GM19099 (cell line): Measurements from ENCODE around the gene MYH9.

Source experiments
- POLR2A ChIP-seq: IDR thresholded peaks from 3 replicates; pipeline ENCODE4 v1.6.1; 2011; ENCODE audit warnings: low read depth; ENCODE audit not compliant: insufficient read length; ENCODE audit errors: extremely low read depth

MYH9 gene

GRCh38 chr22:36367066-36367465 is 20.7 kb downstream of the MYH9 start:
- no peak for TF ChIP-seq POLR2A

GRCh38 chr22:36366291-36366708 is 21.5 kb downstream of the MYH9 start:
- no peak for TF ChIP-seq POLR2A

DNA sequence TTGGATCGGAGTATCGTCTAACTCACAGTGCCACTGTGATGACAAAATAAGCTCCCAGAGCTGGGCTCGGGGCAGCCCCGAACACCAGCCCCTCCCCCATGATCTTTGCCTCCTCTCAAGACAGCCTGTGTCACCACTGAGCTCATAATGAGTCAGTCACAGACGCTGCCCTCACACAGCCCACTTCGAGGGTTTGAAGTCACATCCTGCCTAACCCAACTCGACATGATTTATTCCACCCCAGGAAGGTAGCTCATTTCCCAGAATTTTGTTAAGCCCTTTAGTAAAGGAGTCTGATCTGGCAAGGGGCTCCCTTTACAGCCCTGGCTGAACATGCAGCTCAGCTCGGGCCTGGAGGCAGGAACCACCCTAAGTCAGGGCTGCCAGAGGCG is 22.8 kb downstream of the MYH9 start:
- TF ChIP-seq POLR2A, result no peak

GRCh38 chr22:36364255-36365019 is 23.3 kb downstream of the MYH9 start:
- TF ChIP-seq POLR2A, result no peak

DNA sequence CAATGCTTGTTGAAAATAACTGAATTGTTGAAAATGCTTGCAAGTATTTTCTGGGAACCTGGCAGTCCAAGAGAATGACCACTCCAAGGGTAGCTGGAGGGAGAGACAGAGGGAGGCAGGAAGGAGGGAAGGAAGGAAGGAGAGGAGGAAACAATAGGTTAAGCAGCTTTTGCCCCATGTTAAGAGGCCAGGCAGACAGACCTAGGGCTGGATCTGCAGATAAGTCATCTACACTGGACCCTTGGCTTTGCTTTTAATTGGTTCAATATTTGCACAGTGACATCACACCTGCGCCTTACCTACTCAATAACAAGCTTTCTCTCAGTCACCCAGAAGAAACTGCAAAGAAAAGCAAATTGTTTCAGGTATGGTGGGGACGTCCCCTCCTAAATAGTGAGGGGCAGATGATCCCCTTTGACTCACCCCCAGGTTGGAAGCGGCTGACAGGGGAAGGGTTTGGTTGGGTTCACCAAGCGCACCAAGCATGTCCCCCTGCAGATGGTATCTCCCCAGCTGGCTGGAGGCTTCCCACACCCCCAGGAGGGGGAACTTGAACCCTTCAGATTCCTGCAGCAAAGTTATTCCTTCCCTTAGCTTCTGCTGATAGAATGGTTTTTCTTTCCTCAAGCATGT is 24.3 kb downstream of the MYH9 start:
- TF ChIP-seq POLR2A, result no peak

- TF ChIP-seq POLR2A, result no peak
These were observed 24.8 kb downstream of the MYH9 start for GRCh38 chr22:36362932-36363331.

GRCh38 chr22:36362075-36362474 is 25.7 kb downstream of the MYH9 start:
- TF ChIP-seq POLR2A, result no peak

DNA sequence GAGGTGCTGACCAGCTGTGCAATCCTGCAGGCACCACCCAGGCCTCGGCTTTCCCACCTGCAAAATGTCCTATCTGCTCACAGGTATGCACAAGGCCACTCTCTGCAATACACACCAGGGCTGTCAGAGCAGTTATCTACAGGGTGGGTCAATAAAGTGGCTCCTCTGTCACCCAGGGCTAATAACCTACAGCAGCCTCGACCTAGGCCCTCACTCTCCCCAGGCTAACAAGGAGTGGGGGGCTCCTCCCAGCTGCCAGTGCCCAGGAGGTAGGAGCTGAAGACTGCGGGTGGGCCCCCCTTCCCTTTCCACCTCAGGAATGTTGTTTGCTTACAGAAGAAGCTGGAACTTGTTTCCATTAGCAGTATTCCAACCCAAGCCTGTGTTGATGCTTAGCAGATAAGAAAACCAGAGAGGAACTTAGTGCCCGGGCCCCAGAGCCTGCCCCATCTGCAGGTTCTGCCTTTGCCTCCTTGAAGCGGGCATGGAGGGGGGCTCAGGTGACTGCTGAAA is 26.8 kb downstream of the MYH9 start:
- no peak for TF ChIP-seq POLR2A

- no peak for TF ChIP-seq POLR2A
These were observed 27.8 kb downstream of the MYH9 start for GRCh38 chr22:36360011-36360410.

GRCh38 chr22:36359470-36359996 is 28.2 kb downstream of the MYH9 start:
- TF ChIP-seq POLR2A, result no peak

DNA sequence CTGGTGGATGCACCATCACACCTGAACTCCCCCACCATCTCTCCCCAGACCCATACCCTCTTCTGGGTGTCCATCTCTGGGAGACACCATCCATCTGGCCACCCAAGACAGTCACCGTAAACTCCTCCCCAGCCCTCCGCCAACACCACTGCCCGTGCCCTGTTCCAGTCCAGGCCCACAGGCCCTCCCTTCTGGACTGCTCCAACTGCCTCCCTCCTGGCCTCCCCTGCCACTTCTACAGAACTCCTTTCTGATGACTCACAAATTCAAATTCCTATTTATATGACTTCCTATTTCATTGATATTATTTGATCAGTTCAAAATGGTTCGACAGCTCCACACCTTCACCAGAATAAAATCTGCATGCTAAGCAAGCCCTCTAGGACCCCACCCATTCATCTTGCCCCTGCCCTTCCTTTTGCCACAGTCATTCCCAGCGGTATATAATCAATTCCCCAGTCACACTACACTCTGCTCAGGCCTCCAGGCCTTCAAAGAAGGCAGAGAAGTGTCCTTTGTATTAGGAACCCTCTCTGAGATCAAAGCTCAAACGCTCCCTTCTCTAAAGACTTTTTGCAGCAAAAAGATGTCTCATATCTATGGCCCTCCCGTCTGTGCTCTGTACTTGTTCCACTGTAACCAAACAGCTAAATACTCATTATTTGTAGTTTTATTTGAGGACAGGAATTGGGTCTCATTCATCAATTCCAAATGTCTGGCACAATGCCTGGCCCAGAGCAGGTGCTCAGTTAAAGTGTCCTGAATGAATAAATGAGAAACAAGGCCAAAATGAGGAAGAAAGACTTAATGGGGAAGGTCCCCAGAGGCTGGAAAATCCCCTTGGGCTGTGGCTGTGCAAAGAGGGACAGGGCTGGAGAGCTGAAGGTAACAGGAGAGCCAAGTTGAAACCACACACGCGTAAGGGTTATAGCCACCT is 29.0 kb downstream of the MYH9 start:
- TF ChIP-seq POLR2A, result no peak

DNA sequence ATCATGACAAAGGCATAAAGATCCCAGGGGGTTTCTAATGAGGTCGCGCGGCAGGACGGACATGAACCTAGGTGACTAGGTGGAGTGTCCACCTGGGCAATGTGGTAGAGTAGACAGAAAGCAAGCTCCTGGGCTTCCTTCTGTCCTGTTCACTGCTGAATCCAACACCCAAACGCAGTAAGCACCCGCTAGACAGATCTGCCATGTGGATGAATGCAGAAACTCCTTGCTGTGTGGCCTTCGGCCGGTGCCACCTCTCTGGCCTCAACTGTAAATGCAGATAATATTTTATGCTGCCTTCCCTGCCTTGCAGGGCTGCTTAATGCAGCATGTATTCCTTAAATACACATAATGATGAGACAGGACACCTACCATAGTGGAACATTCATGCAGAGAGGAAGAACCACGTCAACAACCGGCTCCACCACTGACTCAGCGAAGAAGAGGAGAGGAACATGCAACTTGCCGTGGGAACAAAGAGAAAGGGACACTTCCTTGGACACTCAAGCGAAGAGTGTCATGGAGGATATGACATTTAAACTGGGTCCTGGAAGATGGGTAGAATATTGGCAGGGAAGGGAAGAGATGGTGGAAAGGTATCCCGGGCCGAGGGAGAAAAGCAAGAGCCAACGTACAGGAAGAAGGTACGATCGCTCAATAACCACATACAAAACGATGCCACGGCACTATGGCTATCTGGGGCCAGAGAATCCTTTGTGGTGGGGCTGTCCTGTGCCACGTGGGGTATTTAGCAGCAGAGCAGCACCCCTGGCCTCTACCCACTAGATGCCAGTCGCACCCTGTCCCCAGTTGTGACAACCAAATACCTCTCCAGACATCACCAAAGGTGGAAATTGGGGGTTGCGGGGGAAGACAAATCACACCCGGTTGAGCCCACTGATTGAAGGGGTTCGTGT is 30.8 kb downstream of the MYH9 start:
- TF ChIP-seq POLR2A, result no peak

DNA sequence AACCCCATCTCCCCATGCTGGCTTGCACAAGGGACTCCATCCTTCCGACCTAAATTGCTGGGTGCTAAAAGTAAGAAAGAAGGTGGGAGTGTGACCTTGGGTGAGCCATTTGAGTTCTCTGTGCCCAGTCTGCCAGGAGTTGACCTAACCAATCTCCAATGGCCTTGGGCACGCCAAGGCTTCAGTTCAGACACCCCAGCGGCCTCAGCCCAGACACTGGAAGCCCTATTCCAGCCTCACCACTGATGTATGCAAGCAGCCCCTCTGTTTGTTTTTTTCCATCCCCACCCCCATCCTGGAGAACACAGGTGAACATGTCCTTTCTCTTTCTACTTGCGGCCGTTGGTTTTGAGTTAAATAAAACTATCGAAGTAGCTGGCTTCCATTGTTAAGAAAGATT is 31.9 kb downstream of the MYH9 start:
- no peak for TF ChIP-seq POLR2A

DNA sequence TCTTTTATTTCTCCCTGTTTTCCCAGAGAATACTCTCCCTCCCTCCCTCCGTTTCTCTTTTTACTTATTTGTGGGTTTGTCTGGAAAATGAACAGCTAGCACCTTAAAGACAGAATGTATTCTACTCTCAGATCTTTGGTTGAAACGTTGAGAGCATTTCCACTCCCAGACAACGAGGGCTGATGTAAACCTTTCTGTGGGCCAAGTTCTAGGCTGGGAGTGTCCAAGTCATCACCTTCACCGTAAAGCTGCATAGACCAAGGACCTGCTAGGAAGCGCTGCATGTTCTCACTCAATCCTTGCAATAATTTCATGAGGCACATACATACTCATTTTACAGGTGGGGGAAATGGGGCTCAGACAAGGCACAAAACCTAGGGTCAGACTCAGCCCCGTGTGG is 32.4 kb downstream of the MYH9 start:
- TF ChIP-seq POLR2A, result no peak
